Measurements from ENCODE around the gene EFCAB7. TPM values are rescaled to one million over a fixed set of nuclear protein-coding genes. Genes with fewer than 3 reads are reported as not detected.
"Not testable (repeated sequence)": the region's sequence is repeated elsewhere in the genome, so short reads cannot be mapped to it uniquely, and the experiment has no call there.

EFCAB7 gene
- total and polyA plus RNA-seq, 8 donors = 2.0 to 4.5 (median 3.6) TPM

GRCh38 chr1:63569640-63570316 is 46.5 kb downstream of the EFCAB7 start:
- FAIRE-seq = no peak
- intact Hi-C loops (cut with DNase I) = no loop called here

GRCh38 chr1:63572686-63573085 is 49.4 kb downstream of the EFCAB7 start:
- 91 to 93% methylated on average over 8 of the region's 8 CpGs for WGBS, 2 donors
- intact Hi-C loops (cut with DNase I); ATAC-seq: not testable (repeated sequence)

More at GRCh38 chr1:63569640-63570316, 46.5 kb downstream of the EFCAB7 start:
- H3K4me1 ChIP-seq = no peaks in the 10 kb centered on the region
- H3K4me3 ChIP-seq = no peak overlapping the region
- ATAC-seq = no peak
- no peak overlapping the region for H3K27ac ChIP-seq
- no peaks in the 10 kb centered on the region for H3K27me3 ChIP-seq
- TF ChIP-seq CTCF (IDR thresholded peaks at IDR 0.05) = no peak
- H3K36me3 ChIP-seq = no peaks in the 10 kb centered on the region
- WGBS, 2 donors = 72 to 76% methylated on average over 3 of the region's 3 CpGs
- no peaks in the 10 kb centered on the region for H3K9me3 ChIP-seq
- DNase-seq = no peak

GRCh38 chr1:63574203-63574796 is 51.0 kb downstream of the EFCAB7 start:
- 83 to 96% methylated on average over 2 of the region's 2 CpGs for WGBS, 2 donors
- H3K4me1 ChIP-seq; H3K27me3 ChIP-seq; H3K4me3 ChIP-seq; DNase-seq; FAIRE-seq; intact Hi-C loops (cut with DNase I); H3K27ac ChIP-seq; ATAC-seq; H3K36me3 ChIP-seq; H3K9me3 ChIP-seq: not testable (repeated sequence)

More at GRCh38 chr1:63572686-63573085, 49.4 kb downstream of the EFCAB7 start:
- not testable (repeated sequence) for H3K27ac ChIP-seq, H3K36me3 ChIP-seq, H3K4me3 ChIP-seq, H3K27me3 ChIP-seq, DNase-seq, FAIRE-seq, H3K4me1 ChIP-seq, H3K9me3 ChIP-seq

- Histone ChIP-seq H3K4me3 (no peak overlapping the region), H3K4me1 (no peaks in the 10 kb centered on the region), H3K27ac (no peak overlapping the region), H3K36me3 (no peaks in the 10 kb centered on the region), H3K27me3 (no peaks in the 10 kb centered on the region), H3K9me3 (no peaks in the 10 kb centered on the region)
- FAIRE-seq (no peak), DNase-seq (no peak), ATAC-seq (peak; percentile 28 to 68 (median 54))
- peak; percentile 42 to 74 (median 68) for TF ChIP-seq CTCF (IDR thresholded peaks at IDR 0.05)
- WGBS, 2 donors = 64 to 70% methylated on average over 4 of the region's 4 CpGs
- intact Hi-C loops (cut with DNase I) = no loop called here
Observed at GRCh38 chr1:63575340-63575826, 52.1 kb downstream of the EFCAB7 start.

GRCh38 chr1:63586326-63586725 is 63.0 kb downstream of the EFCAB7 start:
- H3K27ac ChIP-seq; FAIRE-seq; H3K36me3 ChIP-seq; H3K4me3 ChIP-seq; H3K27me3 ChIP-seq; ATAC-seq; DNase-seq; H3K9me3 ChIP-seq; intact Hi-C loops (cut with DNase I): not testable (repeated sequence)
- WGBS, 2 donors = 93 to 97% methylated on average over 1 of the region's 1 CpG
- H3K4me1 ChIP-seq = peaks cover 0 to 11% (median 7%) of the 10 kb centered on the region in 3 donors

- Histone ChIP-seq H3K36me3 (no peaks in the 10 kb centered on the region), H3K9me3 (no peaks in the 10 kb centered on the region), H3K27ac (peak overlapping the region in 3 of 4 donors; percentile 33 to 74 (median 69)), H3K4me1 (peaks cover 0 to 16% (median 11%) of the 10 kb centered on the region in 3 donors), H3K27me3 (no peaks in the 10 kb centered on the region), H3K4me3 (no peak overlapping the region)
- whole genome bisulfite sequencing, 2 donors = 43 to 49% methylated on average over 3 of the region's 3 CpGs
- TF ChIP-seq CTCF (IDR thresholded peaks at IDR 0.05) = no peak
- ATAC-seq (peak in 2 of 4 donors; percentile 0), FAIRE-seq (peak; percentile 13), DNase-seq (no peak)
- intact Hi-C loops (cut with DNase I) = no loop called here
Observed at GRCh38 chr1:63590166-63590560, 66.8 kb downstream of the EFCAB7 start.

Measured in pancreas (tissue), 10 donors.